Fibroblast of skin of back (primary cell): ENCODE results near the gene TSEN54.
A peak's percentile ranks its signal among the peaks of the same experiment; 100 is the strongest.

Source experiments
- DNase-seq: peaks from one replicate; pipeline ENCODE4 v3.0.0-alpha.2; 2013

Gene TSEN54

GRCh38 chr17:75504347-75505151 lies 11.8 kb upstream of the TSEN54 start:
- no peak for DNase-seq

- no peak for DNase-seq
Observed at GRCh38 chr17:75505152-75505409, 11.2 kb upstream of the TSEN54 start.

GRCh38 chr17:75505640-75506039 lies 10.7 kb upstream of the TSEN54 start:
- no peak for DNase-seq

GRCh38 chr17:75506134-75506533 lies 10.2 kb upstream of the TSEN54 start:
- DNase-seq, result no peak

- DNase-seq, result no peak
Observed at GRCh38 chr17:75506888-75507287, 9.4 kb upstream of the TSEN54 start.

GRCh38 chr17:75507733-75508719 lies 8.3 kb upstream of the TSEN54 start:
- DNase-seq, result no peak

- DNase-seq, result no peak
Observed at GRCh38 chr17:75508931-75509361, 7.4 kb upstream of the TSEN54 start.

GRCh38 chr17:75509528-75510258 lies 6.6 kb upstream of the TSEN54 start:
- DNase-seq, result no peak

- no peak for DNase-seq
Observed at GRCh38 chr17:75511270-75511609, 5.1 kb upstream of the TSEN54 start.

GRCh38 chr17:75511610-75512575 lies 4.4 kb upstream of the TSEN54 start:
- no peak for DNase-seq

GRCh38 chr17:75512926-75513640 lies 3.2 kb upstream of the TSEN54 start:
- DNase-seq, result no peak

GRCh38 chr17:75513641-75514000 lies 2.7 kb upstream of the TSEN54 start:
- no peak for DNase-seq

- DNase-seq, result no peak
Observed at GRCh38 chr17:75514299-75514918, 1.9 kb upstream of the TSEN54 start.

GRCh38 chr17:75514919-75515495 lies 1.3 kb upstream of the TSEN54 start:
- no peak for DNase-seq

GRCh38 chr17:75515496-75516254 lies 653 bp upstream of the TSEN54 start, which contains the start of gene CASKIN2:
CASKIN2 (minus strand) TSS chr17:75515537; CDS start chr17:75513804, 1,733 bp downstream.
- DNase-seq, result peak; percentile 88

GRCh38 chr17:75516619-75517296 lies 430 bp downstream of the TSEN54 start:
- peak; percentile 28 for DNase-seq

GRCh38 chr17:75517297-75517865 lies 1.1 kb downstream of the TSEN54 start:
- no peak for DNase-seq

GRCh38 chr17:75518201-75518600 lies 1.9 kb downstream of the TSEN54 start:
- no peak for DNase-seq
